AG10803 (cell line): ENCODE results near the gene TDRD12.
"Not testable (repeated sequence)": the region's sequence is repeated elsewhere in the genome, so short reads cannot be mapped to it uniquely, and the experiment has no call there.

ENCODE experiments used
- DNase-seq: peaks from one replicate; pipeline ENCODE4 v3.0.0; 2010; ENCODE audit warnings: low read depth
- H3K4me3 ChIP-seq: 2 replicates; pipeline ENCODE4 v1.5.1; 2011; ENCODE audit warnings: mild to moderate bottlenecking, low read length, control low read depth
- TF ChIP-seq, protein P1 (sequence below): conservative IDR thresholded peaks from 2 replicates; pipeline ENCODE4 v1.5.1; 2011; ENCODE audit warnings: mild to moderate bottlenecking, low read length, control low read depth, inconsistent platforms

Gene TDRD12

DNA sequence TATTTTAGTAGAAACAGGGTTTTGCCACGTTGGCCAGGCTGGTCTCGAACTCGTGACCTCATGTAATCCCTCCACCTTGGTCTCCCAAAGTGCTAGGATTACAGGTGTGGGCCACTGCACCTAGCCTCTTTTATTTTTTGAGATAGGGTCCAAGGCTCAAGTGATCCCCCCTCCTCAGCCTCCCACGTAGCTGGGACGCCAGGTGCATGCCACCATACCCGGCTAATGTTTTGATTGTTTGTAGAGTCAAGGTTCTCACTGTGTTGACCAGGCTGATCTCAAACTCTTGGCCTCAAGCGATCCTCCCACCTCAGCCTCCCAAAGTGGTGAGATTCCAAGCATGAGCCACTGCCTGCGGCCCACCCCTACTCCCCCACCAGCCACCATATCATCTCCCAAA is 143.7 kb downstream of the TDRD12 start:
- TF ChIP-seq, protein P1, sequence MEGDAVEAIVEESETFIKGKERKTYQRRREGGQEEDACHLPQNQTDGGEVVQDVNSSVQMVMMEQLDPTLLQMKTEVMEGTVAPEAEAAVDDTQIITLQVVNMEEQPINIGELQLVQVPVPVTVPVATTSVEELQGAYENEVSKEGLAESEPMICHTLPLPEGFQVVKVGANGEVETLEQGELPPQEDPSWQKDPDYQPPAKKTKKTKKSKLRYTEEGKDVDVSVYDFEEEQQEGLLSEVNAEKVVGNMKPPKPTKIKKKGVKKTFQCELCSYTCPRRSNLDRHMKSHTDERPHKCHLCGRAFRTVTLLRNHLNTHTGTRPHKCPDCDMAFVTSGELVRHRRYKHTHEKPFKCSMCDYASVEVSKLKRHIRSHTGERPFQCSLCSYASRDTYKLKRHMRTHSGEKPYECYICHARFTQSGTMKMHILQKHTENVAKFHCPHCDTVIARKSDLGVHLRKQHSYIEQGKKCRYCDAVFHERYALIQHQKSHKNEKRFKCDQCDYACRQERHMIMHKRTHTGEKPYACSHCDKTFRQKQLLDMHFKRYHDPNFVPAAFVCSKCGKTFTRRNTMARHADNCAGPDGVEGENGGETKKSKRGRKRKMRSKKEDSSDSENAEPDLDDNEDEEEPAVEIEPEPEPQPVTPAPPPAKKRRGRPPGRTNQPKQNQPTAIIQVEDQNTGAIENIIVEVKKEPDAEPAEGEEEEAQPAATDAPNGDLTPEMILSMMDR = no peak
- DNase-seq = no peak

DNA sequence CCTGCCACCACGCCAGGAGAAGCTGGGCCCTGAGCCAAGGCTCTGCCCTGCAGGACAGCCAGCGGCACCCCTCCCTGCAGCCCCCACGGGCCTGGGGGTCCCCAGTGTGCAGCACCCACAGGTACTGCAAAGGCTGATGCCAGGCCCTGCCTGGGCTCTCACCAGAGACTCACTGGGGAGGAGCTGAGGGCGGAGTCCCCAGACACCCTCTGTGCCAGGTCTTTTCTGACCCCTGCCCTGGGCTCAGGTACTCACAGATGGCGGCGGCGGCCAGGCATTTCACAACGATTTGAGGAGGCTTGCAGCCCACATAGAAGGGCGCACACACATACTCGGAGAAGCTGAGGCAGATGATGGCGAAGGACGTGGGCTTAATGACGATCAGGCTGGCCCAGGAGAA is 144.3 kb downstream of the TDRD12 start:
- DNase-seq = no peak
- H3K4me3 ChIP-seq = no peak overlapping the region
- TF ChIP-seq, protein P1 = no peak

More for the DNA sequence above, 143.7 kb downstream of the TDRD12 start:
- H3K4me3 ChIP-seq = no peak overlapping the region

DNA sequence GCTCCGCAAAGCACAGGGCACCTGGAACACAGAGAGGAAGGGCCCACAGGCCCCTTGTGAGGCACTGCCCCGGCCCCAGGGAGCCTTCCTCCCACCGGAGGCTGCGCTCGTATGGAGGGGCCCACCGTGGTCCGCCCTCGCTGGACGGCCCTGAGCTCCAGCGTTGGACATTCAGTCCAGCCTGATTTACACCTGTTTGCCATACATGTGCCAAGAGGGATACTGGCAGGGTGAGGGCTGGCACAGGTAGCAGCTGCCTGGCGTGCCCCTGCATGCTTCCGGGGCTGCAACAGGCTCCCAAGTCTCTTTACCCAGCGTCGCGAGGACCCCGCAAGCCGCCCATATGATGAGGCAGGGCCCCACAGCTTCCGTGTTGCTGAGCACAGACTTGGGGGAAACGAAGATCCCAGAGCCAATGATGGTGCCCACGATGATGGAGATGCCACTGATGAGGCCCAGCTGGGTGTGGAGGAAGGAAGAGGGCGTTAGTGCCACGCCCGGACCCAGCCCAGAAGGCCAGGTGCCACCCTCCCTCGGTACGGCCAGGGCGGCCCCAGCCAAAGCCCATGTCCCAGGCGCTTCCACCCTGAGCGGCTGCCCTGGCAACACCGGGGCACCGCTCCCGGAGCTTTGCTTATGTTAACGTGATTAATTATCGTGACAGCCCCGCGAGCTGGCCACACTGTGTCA is 144.9 kb downstream of the TDRD12 start:
- no peak for DNase-seq
- TF ChIP-seq, protein P1 = no peak

DNA sequence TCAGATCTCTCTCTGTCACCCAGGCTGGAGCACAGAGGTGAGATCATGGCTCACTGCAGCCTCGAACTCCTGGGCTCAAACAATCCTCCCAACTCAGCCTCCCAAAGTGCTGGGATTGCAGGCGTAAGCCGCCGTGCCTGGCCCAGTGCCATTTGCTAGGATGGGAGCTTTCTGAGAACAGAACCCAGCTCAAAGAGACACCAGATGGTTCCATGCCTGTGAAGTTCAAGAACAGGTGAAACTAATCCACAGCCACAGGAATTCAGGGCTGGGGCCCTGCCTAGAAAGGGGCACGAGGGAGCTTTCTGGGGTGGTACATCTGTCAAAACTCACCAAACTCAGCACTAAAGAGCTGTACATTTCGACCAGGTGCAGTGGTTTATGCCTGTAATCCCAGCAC is 145.8 kb downstream of the TDRD12 start:
- no peak for DNase-seq
- TF ChIP-seq, protein P1 = no peak
- H3K4me3 ChIP-seq = no peak overlapping the region

More for the DNA sequence above, 144.9 kb downstream of the TDRD12 start:
- no peak overlapping the region for H3K4me3 ChIP-seq

DNA sequence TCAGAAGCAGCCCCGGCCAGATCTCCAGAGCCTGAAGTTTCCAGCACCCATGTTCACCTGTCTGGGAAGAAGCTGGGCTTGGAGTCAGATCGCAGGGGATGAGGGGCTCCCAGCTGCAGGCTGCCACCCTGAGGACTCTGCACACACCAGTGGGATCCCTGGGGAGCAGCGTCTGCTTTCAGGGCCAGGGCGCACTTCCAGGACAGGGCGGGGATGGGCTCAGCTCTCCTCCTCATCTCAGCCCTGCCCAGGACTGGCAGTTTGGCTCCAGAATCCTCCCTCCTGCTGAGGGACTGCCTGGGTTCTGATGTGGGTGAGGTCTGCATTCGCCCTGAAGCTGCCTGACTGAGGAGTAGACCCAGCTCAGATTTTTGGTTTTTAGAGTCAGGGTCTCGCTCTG is 146.5 kb downstream of the TDRD12 start:
- H3K4me3 ChIP-seq = no peak overlapping the region
- DNase-seq = no peak
- TF ChIP-seq, protein P1 = no peak

DNA sequence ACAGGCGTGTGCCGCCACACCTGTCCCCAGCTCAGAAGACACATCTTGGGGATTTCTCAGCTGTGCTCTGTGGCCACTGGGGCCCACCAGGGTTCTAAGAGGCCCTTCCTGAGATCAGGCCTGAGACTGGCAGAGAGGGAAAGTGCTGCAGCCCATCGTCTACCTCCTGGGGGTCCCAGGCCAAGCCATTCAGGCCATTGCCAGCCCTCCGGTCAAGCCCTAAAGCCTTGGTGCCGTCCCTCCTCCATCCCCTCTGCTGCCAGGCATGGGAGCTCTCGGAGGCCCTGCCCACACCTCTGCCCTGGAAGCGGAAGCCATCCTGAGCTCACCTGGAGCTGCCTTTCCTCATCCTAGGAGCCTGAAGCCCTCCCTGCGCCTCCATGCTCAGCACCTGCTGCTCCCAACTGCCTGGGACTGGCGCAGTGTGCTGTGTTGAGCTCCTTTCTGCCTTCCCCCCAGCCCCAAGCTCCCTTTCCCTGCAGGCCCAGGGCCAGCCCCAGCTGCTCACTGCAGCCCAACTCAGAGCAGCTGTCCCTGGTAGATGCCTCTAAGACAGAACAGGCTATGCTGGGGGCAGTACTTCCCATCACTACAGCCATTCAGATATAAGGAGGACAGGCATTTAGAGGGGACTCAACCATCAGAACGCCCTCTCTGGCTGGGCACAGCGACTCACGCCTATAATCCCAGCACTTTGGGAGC is 147.1 kb downstream of the TDRD12 start:
- H3K4me3 ChIP-seq = no peak overlapping the region
- DNase-seq = no peak
- TF ChIP-seq, protein P1 = no peak

DNA sequence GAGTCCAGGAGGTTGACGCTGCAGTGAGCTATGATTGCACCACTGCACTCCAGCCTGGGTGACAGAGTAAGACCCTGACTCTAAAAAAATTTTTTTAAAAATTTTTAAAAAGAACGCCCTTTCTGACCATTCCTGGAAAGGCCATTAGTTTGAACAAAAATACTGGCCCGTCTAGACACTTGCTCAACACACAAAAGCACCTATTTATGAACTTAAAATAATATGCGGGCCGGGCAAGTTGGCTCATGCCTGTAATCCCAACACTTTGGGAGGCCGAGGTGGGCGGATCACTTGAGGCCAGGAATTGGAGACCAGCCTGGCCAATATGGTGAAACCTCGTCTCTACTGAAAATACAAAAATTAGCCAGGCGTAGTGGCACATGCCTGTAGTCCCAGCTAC is 147.9 kb downstream of the TDRD12 start:
- H3K4me3 ChIP-seq, DNase-seq: not testable (repeated sequence)
